Cardiac fibroblast (primary cell): Measurements from ENCODE around the gene SLC16A1.
"Not testable (repeated sequence)": the region's sequence is repeated elsewhere in the genome, so short reads cannot be mapped to it uniquely, and the experiment has no call there.

Source experiments
- DNase-seq, 2 donors: peaks; one replicate each; pipeline versions ENCODE4 v3.0.0 to v3.0.0-alpha.2; 2010; ENCODE audit warnings: low read depth in 2 of 2
- H3K4me3 ChIP-seq, 2 donors: replicated peaks in 1 of 2; 1 replicate in 1 of 2; 2 replicates in 1 of 2; pipeline ENCODE4 v1.5.1; 2011; ENCODE audit warnings: low read depth in 2 of 2, low read length in 2 of 2, mild to moderate bottlenecking in 2 of 2, moderate library complexity in 1 of 2
- CTCF ChIP-seq: IDR thresholded peaks from one replicate; pipeline ENCODE4 v1.5.1; 2011; ENCODE audit warnings: low read depth, mild to moderate bottlenecking, low read length, inconsistent platforms

SLC16A1 gene, protein sequence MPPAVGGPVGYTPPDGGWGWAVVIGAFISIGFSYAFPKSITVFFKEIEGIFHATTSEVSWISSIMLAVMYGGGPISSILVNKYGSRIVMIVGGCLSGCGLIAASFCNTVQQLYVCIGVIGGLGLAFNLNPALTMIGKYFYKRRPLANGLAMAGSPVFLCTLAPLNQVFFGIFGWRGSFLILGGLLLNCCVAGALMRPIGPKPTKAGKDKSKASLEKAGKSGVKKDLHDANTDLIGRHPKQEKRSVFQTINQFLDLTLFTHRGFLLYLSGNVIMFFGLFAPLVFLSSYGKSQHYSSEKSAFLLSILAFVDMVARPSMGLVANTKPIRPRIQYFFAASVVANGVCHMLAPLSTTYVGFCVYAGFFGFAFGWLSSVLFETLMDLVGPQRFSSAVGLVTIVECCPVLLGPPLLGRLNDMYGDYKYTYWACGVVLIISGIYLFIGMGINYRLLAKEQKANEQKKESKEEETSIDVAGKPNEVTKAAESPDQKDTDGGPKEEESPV

GRCh38 chr1:112955773-112956543 lies at the start of gene SLC16A1:
TSS of gene SLC16A1 (minus strand) at chr1:112956196. CDS start at chr1:112929308, 26,888 bp downstream.
- TF ChIP-seq CTCF = peak; percentile 28
- peak within 1 kb of the TSS; percentile 85 to 86 for H3K4me3 ChIP-seq
- DNase-seq = peak; percentile 93 to 97

DNA sequence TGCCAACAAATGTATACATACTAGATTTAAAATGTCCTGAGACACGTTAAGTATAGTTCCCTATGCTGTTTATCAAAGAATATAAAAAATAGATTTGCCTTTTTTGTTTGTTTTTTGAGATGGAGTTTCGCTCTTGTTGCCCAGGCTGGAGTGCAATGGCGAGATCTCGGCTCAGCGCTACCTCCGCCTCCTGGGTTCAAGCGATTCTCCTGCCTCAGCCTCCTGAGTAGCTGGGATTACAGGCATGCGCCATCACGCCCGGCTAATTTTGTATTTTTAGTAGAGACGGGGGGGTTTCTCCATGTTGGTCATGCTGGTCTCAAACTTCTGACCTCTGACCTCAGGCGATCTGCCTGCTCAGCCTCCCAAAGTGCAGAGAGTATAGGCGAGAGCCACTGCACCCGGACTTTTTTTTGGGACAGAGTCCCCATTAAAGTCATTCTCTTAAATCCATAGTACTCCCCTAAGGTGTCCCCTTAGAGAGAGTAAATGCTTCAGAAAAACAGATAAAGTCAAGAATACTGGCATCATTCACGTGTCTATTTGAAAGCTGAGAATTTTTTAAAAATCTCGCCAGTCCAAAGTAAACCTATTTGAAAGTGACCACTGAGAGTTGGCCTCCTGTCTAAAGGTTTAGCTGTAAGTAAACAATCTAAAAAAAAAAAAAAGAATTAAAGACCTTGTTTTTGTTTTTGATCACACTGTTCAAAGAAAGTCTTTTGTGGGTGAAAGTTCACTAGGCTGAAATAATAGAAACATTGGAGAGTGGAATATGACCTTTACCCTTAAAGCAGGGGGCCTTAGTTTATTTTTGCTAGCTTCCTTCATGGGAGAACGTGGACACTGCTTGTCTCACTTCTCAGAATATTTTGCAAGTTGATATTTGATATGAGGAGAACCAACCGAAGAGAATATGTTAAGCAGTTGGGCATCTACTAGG lies 48.0 kb upstream of the SLC16A1 start:
- TF ChIP-seq CTCF = no peak
- no peak for DNase-seq
- H3K4me3 ChIP-seq = no peak overlapping the region

DNA sequence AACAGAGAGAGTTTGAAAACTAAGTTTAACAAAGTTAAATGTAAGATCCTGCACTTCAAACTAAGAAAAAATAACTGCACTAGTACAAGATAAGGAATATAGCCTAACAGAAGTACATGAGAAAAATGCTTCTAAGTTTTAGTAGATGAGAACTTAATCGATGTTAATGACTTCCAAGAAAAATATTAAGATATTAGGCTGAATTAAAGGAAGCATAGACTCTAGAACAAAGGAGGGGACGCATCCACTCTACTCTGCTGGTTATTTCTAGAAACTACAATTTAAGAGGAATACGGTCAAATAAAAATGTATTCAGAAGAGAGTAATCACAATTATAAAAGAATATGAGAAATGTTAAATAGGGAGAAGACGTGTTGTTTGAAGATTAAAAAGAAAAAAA lies 46.3 kb upstream of the SLC16A1 start:
- no peak overlapping the region for H3K4me3 ChIP-seq
- no peak for DNase-seq
- no peak for TF ChIP-seq CTCF

GRCh38 chr1:112998592-112999235 lies 42.7 kb upstream of the SLC16A1 start:
- H3K4me3 ChIP-seq = no peak overlapping the region
- TF ChIP-seq CTCF = no peak
- DNase-seq = peak; percentile 84 to 98

GRCh38 chr1:112997781-112998180 lies 41.8 kb upstream of the SLC16A1 start:
- no peak overlapping the region for H3K4me3 ChIP-seq
- TF ChIP-seq CTCF = no peak
- DNase-seq = peak in 1 of 2 donors; percentile 62

GRCh38 chr1:112995890-112996289 lies 39.9 kb upstream of the SLC16A1 start:
- DNase-seq = peak; percentile 18 to 39
- no peak overlapping the region for H3K4me3 ChIP-seq
- TF ChIP-seq CTCF = no peak

DNA sequence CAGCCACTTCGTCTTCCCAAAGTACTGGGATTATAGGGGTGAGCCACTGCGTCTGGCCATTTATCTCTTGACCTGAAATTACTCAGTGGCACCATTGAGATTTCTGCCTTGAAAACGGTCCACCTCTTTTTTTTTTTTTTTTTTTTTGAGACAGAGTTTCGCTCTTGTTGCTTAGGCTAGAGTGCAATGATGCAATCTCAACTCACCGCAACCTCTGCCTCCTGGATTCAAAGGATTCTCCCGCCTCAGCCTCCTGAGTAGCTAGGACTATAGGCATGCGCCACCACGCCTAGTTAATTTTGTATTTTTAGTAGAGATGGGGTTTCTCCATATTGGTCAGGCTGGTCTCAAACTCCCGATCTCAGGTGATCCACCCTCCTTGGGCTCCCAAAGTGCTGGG lies 39.0 kb upstream of the SLC16A1 start:
- DNase-seq, H3K4me3 ChIP-seq: not testable (repeated sequence)
